Neural cell (in vitro differentiated cells): ENCODE results near the gene OGDH. TPM values are rescaled to one million over a fixed set of nuclear protein-coding genes. Genes with fewer than 3 reads are reported as not detected.
"Not testable (repeated sequence)": the region's sequence is repeated elsewhere in the genome, so short reads cannot be mapped to it uniquely, and the experiment has no call there.

Experiments
- H2AFZ ChIP-seq: fragments of 200-600, 300-800 bp; sonication (generic), shearing (Covaris generic); 2 replicates; pipeline ENCODE4 v1.6.0; 2014; ENCODE audit warnings: low read depth, mild to moderate bottlenecking, antibody characterized with exemption, low read length, moderate library complexity
- H3F3A ChIP-seq: fragments of 200-600 bp; shearing (Covaris generic); 2 replicates; pipeline ENCODE4 v1.6.1; 2016; ENCODE audit warnings: mild to moderate bottlenecking, moderate library complexity, mixed read lengths, antibody characterized with exemption, low read length; ENCODE audit not compliant: insufficient read depth, poor library complexity, severe bottlenecking
- H3K27ac ChIP-seq: fragments of 200-600, 300-800 bp; sonication (generic), shearing (Covaris generic); 2 replicates; pipeline ENCODE4 v1.5.1; 2014; ENCODE audit warnings: mild to moderate bottlenecking, low read length, moderate library complexity
- H3K27me3 ChIP-seq: fragments of 300-800, 200-600 bp; sonication (generic), shearing (Covaris generic); 2 replicates; pipeline ENCODE4 v1.6.0; 2014; ENCODE audit warnings: mild to moderate bottlenecking, low read depth, low read length, moderate library complexity; ENCODE audit not compliant: insufficient read depth
- H3K36me3 ChIP-seq: fragments of 300-800, 200-600 bp; sonication (generic), shearing (Covaris generic); 2 replicates; pipeline ENCODE4 v1.5.1; 2014; ENCODE audit warnings: mild to moderate bottlenecking, antibody characterized with exemption, low read length, moderate library complexity; ENCODE audit not compliant: insufficient read depth
- H3K4me2 ChIP-seq: fragments of 300-800, 200-600 bp; sonication (generic), shearing (Covaris generic); 2 replicates; pipeline ENCODE4 v1.6.0; 2014; ENCODE audit warnings: mild to moderate bottlenecking, low read length
- H3K4me3 ChIP-seq: fragments of 300-800, 200-600 bp; sonication (generic), shearing (Covaris generic); 2 replicates; pipeline ENCODE4 v1.5.1; 2014; ENCODE audit warnings: mild to moderate bottlenecking, low read length, moderate library complexity
- H3K79me2 ChIP-seq: fragments of 200-600 bp; shearing (Covaris generic); replicated peaks from 2 replicates; pipeline ENCODE4 v1.6.0; 2014; ENCODE audit warnings: mild to moderate bottlenecking, low read length, moderate library complexity; ENCODE audit not compliant: insufficient read depth
- H3K9ac ChIP-seq: fragments of 300-800, 200-600 bp; sonication (generic), shearing (Covaris generic); 2 replicates; pipeline ENCODE4 v1.6.1; 2016; ENCODE audit warnings: mild to moderate bottlenecking, low read length, mixed read lengths
- H3K9me2 ChIP-seq: fragments of 200-600 bp; shearing (Covaris generic); 2 replicates; pipeline ENCODE4 v1.6.1; 2016; ENCODE audit warnings: mild to moderate bottlenecking, low read length, mixed read lengths; ENCODE audit not compliant: insufficient read depth
- H3K9me3 ChIP-seq: fragments of 200-600, 300-800 bp; sonication (generic), shearing (Covaris generic); 2 replicates; pipeline ENCODE4 v1.6.1; 2016; ENCODE audit warnings: mild to moderate bottlenecking, mixed run types, low read length, moderate library complexity, mixed read lengths
- H4K20me1 ChIP-seq: fragments of 200-600 bp; shearing (Covaris generic); 2 replicates; pipeline ENCODE4 v1.6.1; 2016; ENCODE audit warnings: mild to moderate bottlenecking, mixed run types; ENCODE audit not compliant: insufficient read depth
- EP300 ChIP-seq: fragments of 450-650 bp; conservative IDR thresholded peaks from 2 replicates; pipeline ENCODE4 v1.6.1; 2014; ENCODE audit warnings: antibody characterized with exemption, mild to moderate bottlenecking, moderate library complexity; ENCODE audit not compliant: poor library complexity, severe bottlenecking
- EZH2 ChIP-seq: fragments of 200-600, 300-800 bp; shearing (Covaris generic), sonication (generic); IDR thresholded peaks from 2 replicates; pipeline ENCODE4 v1.6.1; 2014; ENCODE audit warnings: antibody characterized with exemption, low read length, borderline replicate concordance, mild to moderate bottlenecking; ENCODE audit not compliant: insufficient read depth, poor library complexity, severe bottlenecking
- MXI1 ChIP-seq: fragments of 450-650 bp; conservative IDR thresholded peaks from 2 replicates; pipeline ENCODE4 v1.6.1; 2014; ENCODE audit warnings: antibody characterized with exemption, mild to moderate bottlenecking; ENCODE audit not compliant: poor library complexity, severe bottlenecking
- POLR2AphosphoS5 ChIP-seq: IDR thresholded peaks from 2 replicates; pipeline ENCODE4 v1.6.1; 2012
- RAD21 ChIP-seq: fragments of 450-650 bp; conservative IDR thresholded peaks from 2 replicates; pipeline ENCODE4 v1.6.1; 2014; ENCODE audit warnings: antibody characterized with exemption, mild to moderate bottlenecking, moderate library complexity
- REST ChIP-seq: IDR thresholded peaks from 2 replicates; pipeline ENCODE4 v1.6.1; 2012; ENCODE audit warnings: borderline replicate concordance
- SMC3 ChIP-seq: fragments of 450-650 bp; conservative IDR thresholded peaks from 2 replicates; pipeline ENCODE4 v1.6.1; 2014; ENCODE audit warnings: antibody characterized with exemption, mild to moderate bottlenecking, moderate library complexity; ENCODE audit not compliant: poor library complexity
- TAF1 ChIP-seq: IDR thresholded peaks from 2 replicates; pipeline ENCODE4 v1.6.1; 2012; ENCODE audit warnings: low read depth
- polyA plus RNA-seq: library from polyadenylated mRNA; depleted of rRNA; stranded (reverse); fragments of >200 nt; gene quantifications from 2 replicates; pipeline ENCODE4 v1.2.3, GENCODE V29; 2014
- TF ChIP-seq, protein P1 (sequence below): fragments of 450-650 bp; IDR thresholded peaks from 2 replicates; pipeline ENCODE4 v1.5.1; 2014; ENCODE audit warnings: antibody characterized with exemption, mild to moderate bottlenecking, moderate library complexity; ENCODE audit not compliant: poor library complexity, severe bottlenecking

OGDH gene
- polyA plus RNA-seq, 1 donor from 2014 or later, result 16.9 TPM

DNA sequence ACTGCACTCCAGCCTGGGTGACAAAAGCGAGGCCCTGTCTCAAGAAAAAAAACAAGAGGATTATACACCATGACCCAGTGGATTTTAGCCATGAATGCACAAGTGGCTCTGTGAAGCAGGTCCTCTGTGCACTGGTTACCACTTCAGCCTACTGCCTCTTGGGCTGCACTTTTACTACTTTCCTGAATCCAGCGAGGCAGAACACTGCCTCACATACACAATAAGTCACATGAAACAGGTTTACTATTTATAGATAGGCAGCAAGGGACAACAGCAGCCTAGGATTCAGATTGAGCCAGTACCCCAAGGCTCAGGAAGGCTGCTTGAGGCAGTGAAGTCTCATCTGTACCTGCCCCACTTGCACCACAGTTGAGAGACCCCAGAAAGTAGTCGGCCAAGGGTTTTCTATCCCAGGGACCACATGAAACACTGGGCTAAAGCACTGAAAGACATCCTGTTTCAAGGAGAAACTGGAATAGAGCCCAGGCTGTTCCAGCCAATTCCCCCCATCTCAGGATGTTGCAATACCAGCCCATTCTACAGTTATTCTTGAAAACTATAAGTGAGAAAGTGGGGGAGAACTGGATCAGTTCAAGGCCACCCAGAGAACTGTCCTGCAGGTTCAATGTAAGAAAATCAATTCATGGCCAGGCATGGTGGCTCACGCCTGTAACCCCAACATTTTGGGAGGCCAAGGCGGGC lies 10.3 kb upstream of the OGDH start:
- no peak overlapping the region for H2AFZ ChIP-seq
- H3K4me2 ChIP-seq, result no peak overlapping the region
- H3K9me2 ChIP-seq, result no peaks in the 10 kb centered on the region

DNA sequence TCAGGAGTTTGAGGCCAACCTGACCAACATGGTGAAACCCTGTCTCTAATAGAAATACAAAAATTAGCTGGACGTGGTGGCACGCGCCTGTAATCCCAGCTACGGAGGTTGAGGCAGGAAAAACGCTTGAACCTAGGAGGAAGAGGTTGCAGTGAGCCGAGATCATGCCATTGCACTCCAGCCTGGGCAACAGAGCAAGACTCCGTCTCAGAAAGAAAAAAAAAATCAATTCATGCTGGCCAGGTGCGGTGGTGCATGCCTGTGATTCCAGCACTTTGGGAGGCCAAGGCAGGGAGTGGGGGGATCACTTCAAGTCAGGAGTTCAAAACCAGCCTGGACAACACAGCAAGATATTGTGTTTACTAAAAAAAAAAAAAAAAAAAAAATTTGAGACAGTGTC lies 9.2 kb upstream of the OGDH start:
- H3K4me3 ChIP-seq, H3K4me2 ChIP-seq: not testable (repeated sequence)

More for the DNA sequence above, 10.3 kb upstream of the OGDH start:
- no peak for TF ChIP-seq RAD21
- TF ChIP-seq SMC3, result no peak
- no peak for TF ChIP-seq TAF1
- no peak for TF ChIP-seq MXI1
- TF ChIP-seq REST, result no peak
- no peak for TF ChIP-seq EZH2
- TF ChIP-seq, protein P1, sequence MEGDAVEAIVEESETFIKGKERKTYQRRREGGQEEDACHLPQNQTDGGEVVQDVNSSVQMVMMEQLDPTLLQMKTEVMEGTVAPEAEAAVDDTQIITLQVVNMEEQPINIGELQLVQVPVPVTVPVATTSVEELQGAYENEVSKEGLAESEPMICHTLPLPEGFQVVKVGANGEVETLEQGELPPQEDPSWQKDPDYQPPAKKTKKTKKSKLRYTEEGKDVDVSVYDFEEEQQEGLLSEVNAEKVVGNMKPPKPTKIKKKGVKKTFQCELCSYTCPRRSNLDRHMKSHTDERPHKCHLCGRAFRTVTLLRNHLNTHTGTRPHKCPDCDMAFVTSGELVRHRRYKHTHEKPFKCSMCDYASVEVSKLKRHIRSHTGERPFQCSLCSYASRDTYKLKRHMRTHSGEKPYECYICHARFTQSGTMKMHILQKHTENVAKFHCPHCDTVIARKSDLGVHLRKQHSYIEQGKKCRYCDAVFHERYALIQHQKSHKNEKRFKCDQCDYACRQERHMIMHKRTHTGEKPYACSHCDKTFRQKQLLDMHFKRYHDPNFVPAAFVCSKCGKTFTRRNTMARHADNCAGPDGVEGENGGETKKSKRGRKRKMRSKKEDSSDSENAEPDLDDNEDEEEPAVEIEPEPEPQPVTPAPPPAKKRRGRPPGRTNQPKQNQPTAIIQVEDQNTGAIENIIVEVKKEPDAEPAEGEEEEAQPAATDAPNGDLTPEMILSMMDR, result no peak
- no peak for TF ChIP-seq POLR2AphosphoS5
- TF ChIP-seq EP300, result no peak
- Histone ChIP-seq H3K27ac (no peak overlapping the region), H3K79me2 (no peaks in the 10 kb centered on the region), H3K9me3 (no peaks in the 10 kb centered on the region), H3K4me3 (no peak overlapping the region), H3K27me3 (no peaks in the 10 kb centered on the region), H3K9ac (no peak overlapping the region), H3F3A (no peaks in the 10 kb centered on the region), H4K20me1 (no peaks in the 10 kb centered on the region), H3K36me3 (no peaks in the 10 kb centered on the region)

GRCh38 chr7:44599222-44599621 lies 7.2 kb upstream of the OGDH start:
- H3F3A ChIP-seq, result no peaks in the 10 kb centered on the region
- no peaks in the 10 kb centered on the region for H3K27me3 ChIP-seq
- no peak overlapping the region for H2AFZ ChIP-seq
- H3K27ac ChIP-seq, result no peak overlapping the region
- TF ChIP-seq POLR2AphosphoS5 (no peak), REST (no peak), MXI1 (no peak), TAF1 (no peak), RAD21 (no peak), EP300 (no peak), EZH2 (no peak), SMC3 (no peak)
- TF ChIP-seq, protein P1, result no peak
- H3K36me3 ChIP-seq, result no peaks in the 10 kb centered on the region
- H4K20me1 ChIP-seq, result no peaks in the 10 kb centered on the region
- H3K9me2 ChIP-seq, result no peaks in the 10 kb centered on the region
- H3K9me3 ChIP-seq, result no peaks in the 10 kb centered on the region
- no peak overlapping the region for H3K4me3 ChIP-seq
- no peak overlapping the region for H3K4me2 ChIP-seq
- no peaks in the 10 kb centered on the region for H3K79me2 ChIP-seq
- H3K9ac ChIP-seq, result no peak overlapping the region

More for the DNA sequence above, 9.2 kb upstream of the OGDH start:
- not testable (repeated sequence) for H3K79me2 ChIP-seq, H3K27ac ChIP-seq, H3K9me2 ChIP-seq, H3K9me3 ChIP-seq, H4K20me1 ChIP-seq, H3K27me3 ChIP-seq, H3K36me3 ChIP-seq, H3F3A ChIP-seq, H2AFZ ChIP-seq, H3K9ac ChIP-seq
